HT1080 (cell line): Measurements from ENCODE around the gene ZNF800. TPM values are rescaled to one million over a fixed set of nuclear protein-coding genes. Genes with fewer than 3 reads are reported as not detected.

ENCODE experiments used
- DNase-seq: peaks from one replicate; pipeline ENCODE4 v3.0.0-alpha.2; 2015; ENCODE audit warnings: low read depth
- total RNA-seq: library from RNA; depleted of rRNA; stranded (reverse); fragments of >200 nt; shearing (Covaris generic); gene quantifications from 2 replicates; pipeline ENCODE4 v1.2.3, GENCODE V29; 2014

ZNF800 gene
- total RNA-seq, 1 experiment from 2014 or later, result 24.9 TPM

DNA sequence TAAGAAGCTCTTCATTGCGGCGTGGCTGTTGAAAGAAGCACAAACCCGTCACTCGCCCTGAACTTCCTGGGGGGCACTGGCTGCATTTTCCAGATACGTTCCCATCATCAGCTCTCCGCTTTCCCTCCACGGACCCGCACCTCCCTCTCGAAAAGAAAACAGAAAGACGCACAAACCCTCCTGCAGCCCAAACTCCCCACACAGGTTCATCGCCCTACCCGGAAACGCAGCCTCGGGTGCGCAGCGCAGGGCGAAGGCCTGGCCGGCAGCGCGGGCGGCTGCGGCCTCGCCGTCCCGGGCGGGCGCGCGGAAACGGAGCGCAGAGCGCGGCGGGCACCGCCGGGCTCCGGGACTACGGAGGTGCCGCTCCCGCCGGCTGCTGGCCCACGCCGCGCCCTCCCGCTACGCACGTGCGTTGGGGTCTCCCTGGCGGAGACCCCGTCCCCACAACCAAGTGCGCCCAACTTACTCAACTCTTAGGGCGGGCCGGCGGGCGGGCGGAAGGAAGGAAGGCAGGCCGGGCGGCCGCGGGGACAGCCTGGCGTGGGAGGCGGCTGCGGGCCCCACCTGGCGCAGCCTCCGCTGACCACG lies 822 bp downstream of the ZNF800 start:
- no peak for DNase-seq

GRCh38 chr7:127390817-127391590 lies 1.5 kb downstream of the ZNF800 start:
- DNase-seq, result no peak

GRCh38 chr7:127390186-127390816 lies 2.2 kb downstream of the ZNF800 start:
- DNase-seq, result no peak

GRCh38 chr7:127389321-127389720 lies 3.2 kb downstream of the ZNF800 start:
- DNase-seq, result no peak

DNA sequence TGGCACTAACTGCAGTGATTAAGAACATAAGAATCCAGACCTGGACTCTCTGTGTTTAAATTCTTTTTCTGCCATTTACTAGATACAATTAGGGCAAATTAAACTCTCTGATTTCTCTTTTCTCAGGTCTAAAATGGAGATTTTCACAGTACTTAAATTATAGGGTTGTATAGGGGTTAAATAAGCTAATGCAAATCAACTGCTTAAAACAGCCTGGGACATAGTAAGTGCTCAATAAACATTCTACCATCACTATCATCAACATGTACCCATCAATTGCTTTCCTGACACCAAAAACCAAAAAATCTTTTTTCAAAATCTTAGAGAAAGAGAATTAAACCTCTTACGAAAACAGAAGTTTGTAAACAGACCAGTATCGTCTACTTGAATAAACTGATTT lies 4.5 kb downstream of the ZNF800 start:
- DNase-seq, result no peak

- peak; percentile 58 for DNase-seq
These were observed 9.2 kb downstream of the ZNF800 start for GRCh38 chr7:127383123-127383835.

GRCh38 chr7:127382301-127383085 lies 10.0 kb downstream of the ZNF800 start:
- no peak for DNase-seq

GRCh38 chr7:127380479-127380878 lies 12.0 kb downstream of the ZNF800 start:
- no peak for DNase-seq

GRCh38 chr7:127379642-127380041 lies 12.9 kb downstream of the ZNF800 start:
- no peak for DNase-seq

- no peak for DNase-seq
These were observed 14.0 kb downstream of the ZNF800 start for GRCh38 chr7:127378537-127378936.

DNA sequence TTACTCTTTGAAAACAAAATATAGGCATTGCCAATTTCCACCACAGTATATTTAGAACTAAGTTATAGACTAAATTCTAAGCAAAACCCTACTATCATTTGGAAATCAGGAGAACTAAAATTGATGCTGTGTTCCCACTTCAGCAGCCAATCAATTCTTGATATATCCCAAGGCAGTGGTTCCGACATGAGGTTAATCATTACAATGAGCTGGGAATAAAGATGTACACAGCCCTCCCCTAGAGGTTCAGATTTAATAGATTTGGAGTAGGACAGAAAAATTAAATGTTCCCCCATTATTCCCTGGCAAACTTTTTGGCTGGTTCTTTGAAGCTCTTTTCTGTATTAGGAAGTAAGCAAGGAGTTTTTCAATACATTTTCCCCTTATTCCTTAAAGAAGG lies 15.1 kb downstream of the ZNF800 start:
- no peak for DNase-seq

- peak; percentile 24 for DNase-seq
These were observed 16.9 kb downstream of the ZNF800 start for GRCh38 chr7:127375631-127376030.

DNA sequence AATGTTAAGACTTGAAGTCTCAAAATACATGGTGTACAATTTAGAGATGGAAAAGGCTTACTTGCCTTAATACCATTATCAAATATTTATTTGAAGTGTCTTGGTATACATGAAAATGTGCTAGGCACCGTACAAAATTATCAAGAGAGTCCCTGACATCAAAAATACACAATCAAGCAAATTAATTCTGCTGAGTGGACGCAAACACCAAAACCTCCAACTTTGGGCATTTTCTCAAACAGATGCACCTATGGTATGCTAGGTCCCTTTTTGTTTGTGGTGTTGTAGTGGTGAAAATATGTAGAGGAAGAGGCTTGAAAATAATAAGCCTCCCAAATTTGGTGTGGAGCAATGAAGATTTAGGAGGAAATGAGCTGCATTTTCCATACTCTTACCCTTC lies 24.8 kb downstream of the ZNF800 start:
- no peak for DNase-seq

GRCh38 chr7:127366680-127367079 lies 25.8 kb downstream of the ZNF800 start:
- no peak for DNase-seq

DNA sequence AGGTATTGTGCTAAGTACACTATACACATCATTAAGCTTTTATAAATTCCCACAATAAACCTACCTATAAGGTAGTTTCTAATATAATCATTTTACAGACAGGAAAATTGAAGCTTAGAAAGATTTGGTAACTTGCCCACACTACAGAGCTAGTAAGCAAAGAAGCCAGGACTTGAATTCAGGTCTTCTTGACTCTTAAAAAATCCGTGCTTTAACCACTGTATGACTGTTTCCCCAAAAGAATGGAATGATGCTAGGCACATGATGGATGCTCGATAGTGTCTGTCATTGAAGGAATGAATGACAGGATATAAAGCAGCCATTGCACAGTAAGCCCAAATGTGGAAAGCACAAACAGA lies 26.6 kb downstream of the ZNF800 start:
- no peak for DNase-seq

DNA sequence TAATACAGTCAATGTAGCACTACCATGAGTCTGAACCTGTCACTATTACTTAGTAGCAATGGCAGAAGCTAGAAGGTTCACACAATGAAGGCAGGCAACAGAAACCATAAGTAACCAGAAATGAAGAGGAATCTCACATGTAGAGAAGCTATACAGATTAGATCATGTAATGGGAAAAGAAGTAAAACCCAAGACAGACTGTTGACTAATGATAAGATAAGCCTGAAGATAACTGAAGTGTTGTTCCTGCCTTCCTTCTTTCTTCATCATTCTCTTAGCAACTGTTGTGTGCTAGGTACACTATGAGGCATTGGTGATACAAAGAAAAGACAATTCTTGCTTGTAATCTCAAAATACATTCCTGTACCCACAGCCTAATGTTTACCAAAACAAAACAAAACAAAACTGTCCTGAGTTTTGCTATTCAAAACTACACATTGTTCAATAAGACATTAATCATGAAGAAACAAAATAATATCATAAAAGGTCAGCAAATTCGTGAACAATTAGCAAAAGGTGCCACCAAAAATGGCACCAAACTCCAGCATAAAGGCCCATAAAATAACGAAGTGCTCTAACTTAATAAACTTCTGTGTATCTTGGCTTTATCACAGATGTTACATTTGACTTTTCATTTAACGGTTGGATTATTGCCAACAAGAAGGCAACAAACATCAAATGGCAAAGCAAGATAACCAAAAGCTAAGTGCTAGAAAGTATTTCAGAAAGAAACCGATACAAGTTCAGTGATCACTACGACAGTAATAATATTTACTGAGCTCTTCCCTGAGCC lies 27.1 kb downstream of the ZNF800 start:
- no peak for DNase-seq

DNA sequence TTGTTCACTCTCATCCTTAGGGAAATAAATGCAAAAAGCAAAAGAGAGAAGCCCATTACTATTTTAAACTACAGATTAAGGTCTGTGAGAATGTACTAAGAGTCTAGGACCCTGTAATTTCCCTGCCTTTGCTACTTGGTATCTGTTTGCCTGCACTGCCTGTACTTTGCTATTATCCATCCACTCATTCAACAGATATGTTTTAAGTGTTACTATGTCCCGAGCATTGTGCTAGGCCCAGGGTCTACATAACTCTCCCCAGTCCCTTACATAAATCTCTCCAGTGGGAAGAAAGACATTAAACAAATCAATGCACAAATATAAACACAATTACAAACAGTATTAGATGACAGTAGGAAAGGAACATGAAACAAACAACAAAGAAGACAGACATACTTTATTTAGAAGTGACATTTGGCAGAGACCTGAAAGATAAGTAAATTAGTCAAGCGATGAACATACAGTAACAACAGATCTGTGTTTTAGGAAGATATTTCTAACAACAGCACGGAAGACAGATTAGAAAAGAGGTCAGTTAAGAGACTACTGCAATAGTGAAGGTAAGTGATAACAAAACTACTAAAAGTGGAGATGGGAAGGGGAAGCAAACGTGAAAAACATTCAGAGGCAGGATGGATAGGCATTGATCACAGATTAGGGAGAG lies 30.0 kb downstream of the ZNF800 start:
- DNase-seq, result no peak

- DNase-seq, result no peak
These were observed 30.8 kb downstream of the ZNF800 start for GRCh38 chr7:127361736-127362135.

DNA sequence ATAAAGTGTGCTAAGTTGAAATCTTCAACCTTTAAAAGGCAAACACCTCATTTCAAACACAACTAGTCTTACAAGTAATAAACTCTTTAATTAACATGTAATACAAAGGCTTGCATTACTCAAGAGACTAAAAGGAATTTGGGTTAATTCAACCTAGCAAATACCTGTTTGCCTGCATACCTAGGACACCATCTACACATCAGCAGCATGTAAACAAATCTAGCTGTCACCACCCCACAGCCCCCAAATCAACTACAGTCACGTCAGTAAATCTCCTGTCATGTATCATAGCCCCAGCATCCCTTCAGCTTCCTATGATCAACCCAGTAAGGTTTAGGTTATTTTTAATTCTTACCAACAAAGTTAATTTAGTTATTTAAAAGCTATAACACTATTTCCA lies 33.5 kb downstream of the ZNF800 start:
- no peak for DNase-seq

GRCh38 chr7:127353897-127354296 lies 38.6 kb downstream of the ZNF800 start:
- no peak for DNase-seq
